IMR-90 (cell line): ENCODE measurements around the gene CPED1. TPM values are rescaled to one million over a fixed set of nuclear protein-coding genes. Genes with fewer than 3 reads are reported as not detected.

ENCODE experiments used
- CEBPB ChIP-seq: IDR thresholded peaks from 2 replicates; pipeline ENCODE4 v1.6.1; 2012; ENCODE audit warnings: low read depth, low read length, improper control_type of control experiment
- CHD1 ChIP-seq: IDR thresholded peaks from 2 replicates; pipeline ENCODE4 v1.6.1; 2012; ENCODE audit warnings: low read depth, low read length, improper control_type of control experiment
- FOS ChIP-seq: fragments of 150-350 bp; IDR thresholded peaks from 2 replicates; pipeline ENCODE4 v1.6.1; 2016; ENCODE audit warnings: low read depth, low read length
- NFE2L2 ChIP-seq: fragments of 150-350 bp; IDR thresholded peaks from 2 replicates; pipeline ENCODE4 v1.6.1; 2016; ENCODE audit warnings: low read depth, mild to moderate bottlenecking, low read length
- RAD21 ChIP-seq: IDR thresholded peaks from 2 replicates; pipeline ENCODE4 v1.6.1; 2012; ENCODE audit warnings: low read length, improper control_type of control experiment
- polyA plus RNA-seq, 3 experiments: library from polyadenylated mRNA; depleted of rRNA; stranded (reverse); fragments of >200 nt; gene quantifications; 2 replicates each; pipeline ENCODE4 v1.2.3, GENCODE V29; 2012; ENCODE audit warnings: low replicate concordance in 1 of 3
- total RNA-seq: library from RNA; depleted of rRNA; stranded (reverse); fragments of >200 nt; gene quantifications from 2 replicates; pipeline ENCODE4 v1.2.3, GENCODE V29; 2012

The CPED1 gene
- total and polyA plus RNA-seq, 2 of the 4 experiments (the other 2 are of a cell fraction) = 31.2 to 96.8 TPM

DNA sequence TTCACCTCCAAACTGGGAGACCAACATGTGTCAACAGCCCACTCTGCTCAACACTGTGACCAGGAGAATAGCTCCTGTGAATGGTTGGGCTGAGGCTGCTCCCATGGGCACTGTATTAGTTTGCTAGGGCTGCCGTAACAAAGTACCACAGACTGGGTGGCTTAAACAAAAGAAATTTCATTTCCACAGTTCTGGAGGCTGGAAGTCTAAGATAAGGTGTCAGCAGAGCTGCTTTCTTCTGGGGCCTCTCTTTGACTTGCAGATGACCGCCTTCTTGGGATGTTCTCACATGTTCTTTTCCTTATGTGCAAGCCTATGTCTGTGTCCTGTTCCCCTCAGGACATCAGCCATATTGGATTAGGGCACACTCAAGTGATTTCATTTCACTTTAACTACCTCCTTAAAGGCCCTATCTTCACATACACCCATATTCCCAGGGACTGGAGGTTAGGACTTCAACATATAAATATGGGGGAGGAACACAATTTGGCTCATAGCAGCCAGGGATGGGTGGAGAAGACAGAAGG, 90.3 kb downstream of the CPED1 start (continued):
- TF ChIP-seq FOS (no peak), CEBPB (no peak), RAD21 (no peak), NFE2L2 (no peak), CHD1 (no peak)
